Transverse colon (tissue), 3 donors: Measurements from ENCODE around the gene COMMD9.

Experiments used
- CTCF ChIP-seq, 5 experiments: fragments of 200-600 bp in 3 of 5; fragments of 450-650 bp in 2 of 5; sonication (generic) in 3 of 5; IDR thresholded peaks; 1 replicate in 2 of 5; 2 replicates in 3 of 5; pipeline ENCODE4 v1.5.1; 2016 to 2017; ENCODE audit warnings: antibody characterized with exemption in 5 of 5, inconsistent platforms in 3 of 5, mild to moderate bottlenecking in 2 of 5, moderate library complexity in 1 of 5
- POLR2A ChIP-seq: fragments of 450-650 bp; IDR thresholded peaks from one replicate; pipeline ENCODE4 v1.6.1; 2016; ENCODE audit warnings: antibody characterized with exemption, mild to moderate bottlenecking, moderate library complexity

- TF ChIP-seq CTCF (IDR thresholded peaks at IDR 0.05) (no peak), POLR2A (no peak)
Observed at GRCh38 chr11:36237391-36237790, 51.8 kb downstream of the COMMD9 start.
